ENCODE results near the gene PHETA1.

The PHETA1 gene

DNA sequence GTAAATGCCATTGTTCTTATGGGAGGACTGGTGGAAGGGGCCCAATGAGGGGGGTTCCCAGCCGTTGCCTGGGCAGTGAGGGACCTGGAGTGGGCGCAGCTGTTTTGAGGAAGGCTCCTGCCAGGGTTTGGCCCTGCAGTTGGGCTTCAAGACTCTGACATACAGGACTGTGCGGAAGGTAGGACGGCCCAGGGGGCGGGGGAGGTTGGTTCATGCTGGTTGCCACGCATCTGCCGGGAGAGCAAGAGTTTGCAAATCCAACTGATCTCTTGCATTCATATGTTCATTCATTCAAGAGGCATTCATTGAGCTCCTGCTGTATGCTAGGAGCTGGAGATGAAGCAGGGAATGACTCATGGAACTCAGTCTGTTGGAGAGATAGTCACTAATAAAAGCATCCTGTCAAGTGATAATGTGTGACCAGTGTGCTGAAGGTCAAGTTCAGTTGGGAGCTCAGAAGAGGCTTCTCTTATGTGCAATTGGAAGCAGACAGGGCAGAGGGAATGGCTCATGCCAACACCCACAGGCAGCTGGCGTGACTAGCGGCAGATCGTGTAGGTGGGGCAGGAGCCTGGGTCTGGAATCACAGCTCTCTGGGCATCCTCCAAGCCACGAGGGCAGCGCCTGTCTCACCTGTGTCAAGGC lies 44.7 kb upstream of the PHETA1 start:
- Histone ChIP-seq H3K9me3 (no peaks in the 10 kb centered on the region), H3K27me3 (no peaks in the 10 kb centered on the region), H3K36me3 (peaks cover 18% of the 10 kb centered on the region), H3K4me3 (ENCODE audit: low read depth in 1 of 2, low read length in 1 of 2) (no peak overlapping the region), H3K27ac (no peak overlapping the region), H3K4me1 (ENCODE audit: control insufficient read depth in 1 of 2, insufficient read depth in 1 of 2, low read depth in 1 of 2, low read length in 1 of 2) (peaks cover 36 to 50% of the 10 kb centered on the region in 2 experiments)
- no peak for TF ChIP-seq CTCF (IDR thresholded peaks at IDR 0.05)

DNA sequence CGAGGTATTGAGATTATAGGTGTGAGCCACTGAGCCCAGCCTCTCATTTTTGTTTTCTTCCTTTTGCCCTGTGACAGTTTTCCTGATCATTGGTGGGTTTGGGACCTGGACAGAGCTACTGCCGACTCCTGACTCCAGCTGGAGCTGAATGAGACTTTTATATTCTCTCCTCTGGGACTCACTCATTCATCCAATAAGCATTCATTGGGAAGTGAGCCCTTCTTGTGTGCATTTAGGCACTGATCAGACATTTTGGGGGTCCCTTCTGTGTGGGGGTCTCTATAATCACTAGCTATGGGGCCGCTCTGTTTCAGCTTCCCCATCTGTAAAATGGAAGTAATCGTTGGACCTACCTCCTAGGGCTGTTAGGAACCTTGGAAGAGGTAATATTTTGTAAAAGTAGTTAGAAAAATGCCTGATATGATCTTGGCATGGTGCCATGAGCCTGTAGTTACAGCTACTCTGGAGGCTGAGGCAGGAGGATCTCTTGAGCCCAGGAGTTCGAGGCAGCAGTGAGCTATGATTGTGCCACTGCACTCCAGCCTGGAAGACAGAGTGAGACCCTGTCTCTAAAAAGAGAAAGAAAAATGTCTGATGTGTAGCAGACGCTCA lies 44.0 kb upstream of the PHETA1 start:
- H3K27ac ChIP-seq: peak overlapping the region; percentile 67
- peaks cover 42 to 56% of the 10 kb centered on the region in 2 experiments for H3K4me1 ChIP-seq (ENCODE audit: control insufficient read depth in 1 of 2, insufficient read depth in 1 of 2, low read depth in 1 of 2, low read length in 1 of 2)
- no peaks in the 10 kb centered on the region for H3K9me3 ChIP-seq
- TF ChIP-seq CTCF (IDR thresholded peaks at IDR 0.05): no peak
- no peak overlapping the region for H3K4me3 ChIP-seq (ENCODE audit: low read depth in 1 of 2, low read length in 1 of 2)
- no peaks in the 10 kb centered on the region for H3K27me3 ChIP-seq
- peaks cover 12% of the 10 kb centered on the region for H3K36me3 ChIP-seq

DNA sequence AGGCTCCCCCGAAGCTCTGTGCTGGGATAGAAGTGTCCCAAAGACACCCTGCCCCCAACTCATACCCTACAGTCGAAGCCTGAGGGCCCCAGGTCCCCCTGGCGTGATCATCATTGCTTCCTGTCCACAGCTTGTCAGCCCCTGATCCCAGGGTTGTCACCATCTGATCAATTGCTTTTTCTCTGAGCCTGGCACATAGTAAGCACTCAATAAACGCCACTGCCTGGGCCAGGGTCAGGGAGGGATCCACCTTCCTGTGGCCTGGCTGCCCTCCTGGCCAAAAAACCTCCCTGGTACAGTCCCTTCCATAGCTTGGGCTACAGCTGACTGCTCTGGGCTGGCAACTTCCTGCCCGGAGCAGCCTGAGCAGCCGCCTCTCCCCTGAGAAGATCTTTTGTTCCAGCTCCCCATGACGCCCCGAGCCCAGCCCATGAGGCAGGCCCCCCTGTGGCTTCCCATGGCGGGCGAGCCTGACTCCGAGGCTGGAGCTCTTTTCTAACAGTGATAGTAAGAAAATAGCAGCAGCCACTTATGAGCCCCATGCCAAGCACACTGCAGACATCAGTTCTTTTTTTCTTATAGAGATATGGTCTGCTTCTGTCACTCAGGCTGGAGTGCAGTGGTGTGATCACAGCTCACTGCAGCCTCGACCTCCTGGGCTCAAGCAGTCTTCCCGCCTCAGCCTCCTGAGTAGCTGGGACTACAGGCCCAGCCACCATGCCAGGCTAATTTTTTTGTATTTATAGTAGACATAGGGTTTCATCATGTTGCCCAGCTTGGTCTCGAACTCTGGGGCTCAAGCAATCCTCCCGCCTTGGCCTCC lies 43.3 kb upstream of the PHETA1 start:
- Histone ChIP-seq H3K27me3 (no peaks in the 10 kb centered on the region), H3K36me3 (peaks cover 10% of the 10 kb centered on the region), H3K9me3 (no peaks in the 10 kb centered on the region), H3K4me3 (ENCODE audit: low read depth in 1 of 2, low read length in 1 of 2) (no peak overlapping the region), H3K4me1 (ENCODE audit: control insufficient read depth in 1 of 2, insufficient read depth in 1 of 2, low read depth in 1 of 2, low read length in 1 of 2) (peaks cover 49 to 63% of the 10 kb centered on the region in 2 experiments), H3K27ac (peak overlapping the region; percentile 67)
- TF ChIP-seq CTCF (IDR thresholded peaks at IDR 0.05): no peak

GRCh38 chr12:111411185-111411764 lies 42.4 kb upstream of the PHETA1 start:
- TF ChIP-seq CTCF (IDR thresholded peaks at IDR 0.05): no peak
- Histone ChIP-seq H3K9me3 (no peaks in the 10 kb centered on the region), H3K36me3 (peaks cover 4% of the 10 kb centered on the region), H3K27ac (peak overlapping the region; percentile 67), H3K4me1 (ENCODE audit: control insufficient read depth in 1 of 2, insufficient read depth in 1 of 2, low read depth in 1 of 2, low read length in 1 of 2) (peaks cover 58 to 66% of the 10 kb centered on the region in 2 experiments), H3K27me3 (no peaks in the 10 kb centered on the region), H3K4me3 (ENCODE audit: low read depth in 1 of 2, low read length in 1 of 2) (no peak overlapping the region)

- Histone ChIP-seq H3K27me3 (no peaks in the 10 kb centered on the region), H3K27ac (peak overlapping the region; percentile 95), H3K36me3 (no peaks in the 10 kb centered on the region), H3K4me1 (ENCODE audit: control insufficient read depth in 1 of 2, insufficient read depth in 1 of 2, low read depth in 1 of 2, low read length in 1 of 2) (peaks cover 58 to 66% of the 10 kb centered on the region in 2 experiments), H3K4me3 (ENCODE audit: low read depth in 1 of 2, low read length in 1 of 2) (peak overlapping the region in 1 of 2 experiments; percentile 25), H3K9me3 (no peaks in the 10 kb centered on the region)
- TF ChIP-seq CTCF (IDR thresholded peaks at IDR 0.05): no peak
Measured at GRCh38 chr12:111410431-111411184, 41.7 kb upstream of the PHETA1 start.
